ENCODE data around the gene NAV2.
"Not testable (repeated sequence)": the region's sequence is repeated elsewhere in the genome, so short reads cannot be mapped to it uniquely, and the experiment has no call there.

The NAV2 gene

GRCh38 chr11:20075627-20076026 lies 363.0 kb downstream of the NAV2 start:
- no peak for TF ChIP-seq CTCF (conservative IDR thresholded peaks at IDR 0.05; ENCODE audit: control insufficient read depth, insufficient read depth, low read depth, low read length)
- H3K4me3 ChIP-seq (ENCODE audit: control insufficient read depth, low read depth, low read length): no peak overlapping the region
- no peak for DNase-seq (ENCODE audit: low read depth)

GRCh38 chr11:20078846-20079245 lies 366.2 kb downstream of the NAV2 start:
- no peak for DNase-seq (ENCODE audit: low read depth)
- no peak for TF ChIP-seq CTCF (conservative IDR thresholded peaks at IDR 0.05; ENCODE audit: control insufficient read depth, insufficient read depth, low read depth, low read length)
- no peak overlapping the region for H3K4me3 ChIP-seq (ENCODE audit: control insufficient read depth, low read depth, low read length)

DNA sequence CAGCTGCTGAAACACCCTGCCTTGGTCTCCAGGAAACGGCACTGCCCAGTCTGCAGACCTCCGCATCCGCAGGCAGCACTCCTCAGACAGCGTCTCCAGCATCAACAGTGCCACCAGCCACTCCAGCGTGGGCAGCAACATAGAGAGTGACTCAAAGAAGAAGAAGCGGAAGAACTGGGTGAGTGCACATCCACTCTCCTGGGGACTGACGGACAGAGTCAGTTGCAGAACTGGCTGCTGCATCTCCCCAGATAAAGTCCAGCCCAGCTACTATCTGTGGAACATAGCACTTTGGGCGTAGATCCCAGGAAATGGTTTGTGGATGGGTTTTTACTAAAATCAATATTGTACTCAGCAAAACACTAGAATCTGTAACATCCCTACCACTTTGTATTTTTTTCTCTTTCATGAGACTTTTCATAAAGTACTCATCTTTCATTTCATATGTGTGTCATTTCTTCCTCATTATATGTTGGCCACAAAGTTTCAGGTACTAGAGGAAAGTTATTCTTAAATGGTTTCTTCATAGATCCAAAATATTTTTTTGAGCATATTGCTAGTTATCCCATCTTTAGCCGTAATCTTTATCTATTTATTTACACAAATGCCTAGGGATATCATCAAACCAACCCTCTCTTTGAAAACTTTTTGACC lies 367.5 kb downstream of the NAV2 start:
- no peak for TF ChIP-seq CTCF (conservative IDR thresholded peaks at IDR 0.05; ENCODE audit: control insufficient read depth, insufficient read depth, low read depth, low read length)
- no peak for DNase-seq (ENCODE audit: low read depth)
- H3K4me3 ChIP-seq (ENCODE audit: control insufficient read depth, low read depth, low read length): no peak overlapping the region

DNA sequence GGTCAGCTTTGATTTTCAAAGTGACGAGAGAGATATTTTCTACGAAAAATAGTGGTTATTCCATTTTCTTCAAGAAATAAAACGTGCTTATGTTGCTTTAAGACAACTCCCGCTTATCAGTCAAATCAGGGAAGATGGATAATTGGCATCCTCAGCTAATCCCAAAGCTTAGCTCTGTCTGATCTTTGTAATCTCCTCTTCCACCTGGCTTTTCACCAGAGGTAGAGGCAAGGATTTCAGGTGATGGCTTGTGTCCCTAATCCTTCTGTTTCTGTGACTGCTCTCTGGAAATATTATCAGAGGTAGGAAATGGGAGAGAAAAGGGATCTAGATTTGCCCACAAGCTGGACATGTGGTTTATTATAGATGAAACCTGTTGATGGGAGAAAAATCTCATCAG lies 368.7 kb downstream of the NAV2 start:
- no peak for DNase-seq (ENCODE audit: low read depth)
- no peak for TF ChIP-seq CTCF (conservative IDR thresholded peaks at IDR 0.05; ENCODE audit: control insufficient read depth, insufficient read depth, low read depth, low read length)
- no peak overlapping the region for H3K4me3 ChIP-seq (ENCODE audit: control insufficient read depth, low read depth, low read length)

GRCh38 chr11:20083877-20084276 lies 371.2 kb downstream of the NAV2 start:
- H3K4me3 ChIP-seq (ENCODE audit: control insufficient read depth, low read depth, low read length); DNase-seq (ENCODE audit: low read depth): not testable (repeated sequence)

GRCh38 chr11:20084921-20085814 lies 372.5 kb downstream of the NAV2 start:
- no peak for TF ChIP-seq CTCF (conservative IDR thresholded peaks at IDR 0.05; ENCODE audit: control insufficient read depth, insufficient read depth, low read depth, low read length)
- H3K4me3 ChIP-seq (ENCODE audit: control insufficient read depth, low read depth, low read length): no peak overlapping the region
- DNase-seq (ENCODE audit: low read depth): no peak

- no peak overlapping the region for H3K4me3 ChIP-seq (ENCODE audit: control insufficient read depth, low read depth, low read length)
- no peak for TF ChIP-seq CTCF (conservative IDR thresholded peaks at IDR 0.05; ENCODE audit: control insufficient read depth, insufficient read depth, low read depth, low read length)
- no peak for DNase-seq (ENCODE audit: low read depth)
Observed at GRCh38 chr11:20085918-20086317, 373.3 kb downstream of the NAV2 start.
